ENCODE data around the gene CLCN2. TPM values are rescaled to one million over a fixed set of nuclear protein-coding genes. Genes with fewer than 3 reads are reported as not detected.

CLCN2 gene
- total RNA-seq, 1 donor from 2014 or later = 9.6 TPM

GRCh38 chr3:184352897-184353545 lies 8.4 kb downstream of the CLCN2 start:
- intact Hi-C loops (cut with micrococcal nuclease) = no loop called here
- H3K4me1 Mint-ChIP-seq (ENCODE audit: low read depth) = peaks cover 2% of the 10 kb centered on the region
- no peak overlapping the region for H3K27ac Mint-ChIP-seq
- DNase-seq (ENCODE audit: low spot score) = no peak
- H3K27me3 Mint-ChIP-seq (ENCODE audit: low read depth) = no peaks in the 10 kb centered on the region
- H3K36me3 Mint-ChIP-seq (ENCODE audit: low read depth) = no peaks in the 10 kb centered on the region
- H3K4me3 Mint-ChIP-seq (ENCODE audit: low read depth) = no peak overlapping the region
- H3K9me3 Mint-ChIP-seq = no peaks in the 10 kb centered on the region

- no peak for DNase-seq (ENCODE audit: low spot score)
- no peak overlapping the region for H3K27ac Mint-ChIP-seq
- no peaks in the 10 kb centered on the region for H3K36me3 Mint-ChIP-seq (ENCODE audit: low read depth)
- H3K4me1 Mint-ChIP-seq (ENCODE audit: low read depth) = peaks cover 8% of the 10 kb centered on the region
- intact Hi-C loops (cut with micrococcal nuclease) = no loop called here
- no peaks in the 10 kb centered on the region for H3K27me3 Mint-ChIP-seq (ENCODE audit: low read depth)
- H3K4me3 Mint-ChIP-seq (ENCODE audit: low read depth) = no peak overlapping the region
- no peaks in the 10 kb centered on the region for H3K9me3 Mint-ChIP-seq
These were observed 9.1 kb downstream of the CLCN2 start for GRCh38 chr3:184352149-184352785.

- intact Hi-C loops (cut with micrococcal nuclease) = no loop called here
- Mint-ChIP-seq H3K27ac (no peak overlapping the region), H3K9me3 (no peaks in the 10 kb centered on the region), H3K27me3 (ENCODE audit: low read depth) (no peaks in the 10 kb centered on the region), H3K4me3 (ENCODE audit: low read depth) (no peak overlapping the region), H3K36me3 (ENCODE audit: low read depth) (no peaks in the 10 kb centered on the region), H3K4me1 (ENCODE audit: low read depth) (peaks cover 8% of the 10 kb centered on the region)
- DNase-seq (ENCODE audit: low spot score) = no peak
These were observed 9.8 kb downstream of the CLCN2 start for GRCh38 chr3:184351511-184352148.

- intact Hi-C loops (cut with micrococcal nuclease) = no loop called here
- Mint-ChIP-seq H3K4me1 (ENCODE audit: low read depth) (peaks cover 8% of the 10 kb centered on the region), H3K27me3 (ENCODE audit: low read depth) (no peaks in the 10 kb centered on the region), H3K4me3 (ENCODE audit: low read depth) (no peak overlapping the region), H3K9me3 (no peaks in the 10 kb centered on the region), H3K27ac (no peak overlapping the region), H3K36me3 (ENCODE audit: low read depth) (peaks cover under 1% of the 10 kb centered on the region)
- DNase-seq (ENCODE audit: low spot score) = no peak
These were observed 10.8 kb downstream of the CLCN2 start for GRCh38 chr3:184350618-184351017.

- no peak for DNase-seq (ENCODE audit: low spot score)
- H3K36me3 Mint-ChIP-seq (ENCODE audit: low read depth) = peaks cover 3% of the 10 kb centered on the region
- H3K4me1 Mint-ChIP-seq (ENCODE audit: low read depth) = peaks cover 8% of the 10 kb centered on the region
- no peaks in the 10 kb centered on the region for H3K27me3 Mint-ChIP-seq (ENCODE audit: low read depth)
- intact Hi-C loops (cut with micrococcal nuclease) = no loop called here
- H3K9me3 Mint-ChIP-seq = no peaks in the 10 kb centered on the region
- no peak overlapping the region for H3K4me3 Mint-ChIP-seq (ENCODE audit: low read depth)
- H3K27ac Mint-ChIP-seq = no peak overlapping the region
These were observed 11.6 kb downstream of the CLCN2 start for GRCh38 chr3:184349563-184350470.

- Mint-ChIP-seq H3K4me3 (ENCODE audit: low read depth) (no peak overlapping the region), H3K9me3 (no peaks in the 10 kb centered on the region), H3K4me1 (ENCODE audit: low read depth) (peaks cover 6% of the 10 kb centered on the region), H3K27me3 (ENCODE audit: low read depth) (no peaks in the 10 kb centered on the region), H3K36me3 (ENCODE audit: low read depth) (peaks cover 3% of the 10 kb centered on the region), H3K27ac (no peak overlapping the region)
- no peak for DNase-seq (ENCODE audit: low spot score)
- intact Hi-C loops (cut with micrococcal nuclease) = no loop called here
These were observed 13.4 kb downstream of the CLCN2 start for GRCh38 chr3:184348057-184348382.

GRCh38 chr3:184347321-184348056 lies 13.9 kb downstream of the CLCN2 start:
- Mint-ChIP-seq H3K27ac (no peak overlapping the region), H3K36me3 (ENCODE audit: low read depth) (peaks cover 3% of the 10 kb centered on the region), H3K4me3 (ENCODE audit: low read depth) (no peak overlapping the region), H3K4me1 (ENCODE audit: low read depth) (peaks cover 6% of the 10 kb centered on the region), H3K27me3 (ENCODE audit: low read depth) (no peaks in the 10 kb centered on the region), H3K9me3 (no peaks in the 10 kb centered on the region)
- intact Hi-C loops (cut with micrococcal nuclease) = no loop called here
- DNase-seq (ENCODE audit: low spot score) = no peak

- H3K27ac Mint-ChIP-seq = no peak overlapping the region
- no peak overlapping the region for H3K4me3 Mint-ChIP-seq (ENCODE audit: low read depth)
- peaks cover 3% of the 10 kb centered on the region for H3K36me3 Mint-ChIP-seq (ENCODE audit: low read depth)
These were observed 14.8 kb downstream of the CLCN2 start for GRCh38 chr3:184346480-184347190.

GRCh38 chr3:184345317-184346144 lies 15.9 kb downstream of the CLCN2 start:
- intact Hi-C loops (cut with micrococcal nuclease) = no loop called here
- Mint-ChIP-seq H3K4me1 (ENCODE audit: low read depth) (peaks cover 10% of the 10 kb centered on the region), H3K4me3 (ENCODE audit: low read depth) (no peak overlapping the region), H3K9me3 (no peaks in the 10 kb centered on the region), H3K27ac (no peak overlapping the region), H3K27me3 (ENCODE audit: low read depth) (no peaks in the 10 kb centered on the region), H3K36me3 (ENCODE audit: low read depth) (peaks cover 3% of the 10 kb centered on the region)
- DNase-seq (ENCODE audit: low spot score) = no peak

More at GRCh38 chr3:184346480-184347190, 14.8 kb downstream of the CLCN2 start:
- intact Hi-C loops (cut with micrococcal nuclease) = no loop called here
- H3K9me3 Mint-ChIP-seq = no peaks in the 10 kb centered on the region
- peaks cover 6% of the 10 kb centered on the region for H3K4me1 Mint-ChIP-seq (ENCODE audit: low read depth)
- no peak for DNase-seq (ENCODE audit: low spot score)
- H3K27me3 Mint-ChIP-seq (ENCODE audit: low read depth) = no peaks in the 10 kb centered on the region

- H3K27me3 Mint-ChIP-seq (ENCODE audit: low read depth) = no peaks in the 10 kb centered on the region
- DNase-seq (ENCODE audit: low spot score) = no peak
- H3K36me3 Mint-ChIP-seq (ENCODE audit: low read depth) = peaks cover 3% of the 10 kb centered on the region
- H3K9me3 Mint-ChIP-seq = no peaks in the 10 kb centered on the region
- no peak overlapping the region for H3K4me3 Mint-ChIP-seq (ENCODE audit: low read depth)
- H3K27ac Mint-ChIP-seq = no peak overlapping the region
- peaks cover 10% of the 10 kb centered on the region for H3K4me1 Mint-ChIP-seq (ENCODE audit: low read depth)
- intact Hi-C loops (cut with micrococcal nuclease) = no loop called here
These were observed 16.7 kb downstream of the CLCN2 start for GRCh38 chr3:184344579-184345316.

All from activated T-helper 2 cell treated with anti-CD3 and anti-CD28 coated beads, Interferon-gamma antibody, Interleukin-2, Interleukin-4, amounts not matched to agents 10 μg/mL and 5 μg/mL and 100 μg/mL, durations not matched to agents 14 hours and 24 hours and 36 hours (primary cell).